RWPE2 (cell line): Measurements from ENCODE around the gene KLHL6.

Experiments
- ATAC-seq: fragments of 200-7000 bp; cut with Tn5 transposase; 3 replicates; pipeline ENCODE4 v1.9.1; 2021; ENCODE audit warnings: low read depth
- DNase-seq: peaks from one replicate; pipeline ENCODE4 v3.0.0-alpha.2; 2020; ENCODE audit warnings: low spot score
- H3K27ac ChIP-seq: fragments of 450-650 bp; 2 replicates; pipeline ENCODE4 v1.5.1; 2017; ENCODE audit warnings: mild to moderate bottlenecking; ENCODE audit not compliant: poor library complexity, severe bottlenecking
- H3K27me3 ChIP-seq: fragments of 250-450 bp; sonication (Bioruptor Pico); 2 replicates; pipeline ENCODE4 v1.5.1; 2021; ENCODE audit warnings: mild to moderate bottlenecking, moderate library complexity; ENCODE audit not compliant: insufficient read depth, poor library complexity, severe bottlenecking
- H3K36me3 ChIP-seq: fragments of 250-450 bp; sonication (Bioruptor Pico); 2 replicates; pipeline ENCODE4 v1.5.1; 2020; ENCODE audit warnings: low read depth, mild to moderate bottlenecking, moderate library complexity
- H3K4me1 ChIP-seq: fragments of 250-450 bp; sonication (Bioruptor Pico); 2 replicates; pipeline ENCODE4 v1.5.1; 2021; ENCODE audit warnings: mild to moderate bottlenecking, moderate library complexity; ENCODE audit not compliant: insufficient read depth, poor library complexity, severe bottlenecking
- H3K4me3 ChIP-seq: fragments of 250-450 bp; sonication (Bioruptor Pico); 2 replicates; pipeline ENCODE4 v1.5.1; 2021; ENCODE audit warnings: mild to moderate bottlenecking, moderate library complexity; ENCODE audit not compliant: severe bottlenecking
- H3K9me3 ChIP-seq: fragments of 250-450 bp; sonication (Bioruptor Pico); 2 replicates; pipeline ENCODE4 v1.5.1; 2021; ENCODE audit warnings: mild to moderate bottlenecking, moderate library complexity; ENCODE audit not compliant: severe bottlenecking
- CTCF ChIP-seq: fragments of 450-650 bp; IDR thresholded peaks from one replicate; pipeline ENCODE4 v1.5.1; 2017; ENCODE audit warnings: mild to moderate bottlenecking, moderate library complexity; ENCODE audit not compliant: poor library complexity, severe bottlenecking

Gene KLHL6

GRCh38 chr3:183546625-183547024, 8.9 kb downstream of the KLHL6 start:
- Histone ChIP-seq H3K9me3 (no peaks in the 10 kb centered on the region), H3K4me3 (no peak overlapping the region), H3K27ac (no peak overlapping the region), H3K27me3 (no peaks in the 10 kb centered on the region), H3K4me1 (peaks cover 7% of the 10 kb centered on the region), H3K36me3 (no peaks in the 10 kb centered on the region)
- DNase-seq: no peak
- no peak for TF ChIP-seq CTCF
- no peak for ATAC-seq

GRCh38 chr3:183545708-183546107, 9.8 kb downstream of the KLHL6 start:
- H3K36me3 ChIP-seq: no peaks in the 10 kb centered on the region
- no peak for DNase-seq
- peaks cover 7% of the 10 kb centered on the region for H3K4me1 ChIP-seq
- H3K27ac ChIP-seq: no peak overlapping the region
- no peak for ATAC-seq
- no peak for TF ChIP-seq CTCF
- H3K4me3 ChIP-seq: no peak overlapping the region
- no peaks in the 10 kb centered on the region for H3K9me3 ChIP-seq
- H3K27me3 ChIP-seq: no peaks in the 10 kb centered on the region

GRCh38 chr3:183542355-183542754, 13.2 kb downstream of the KLHL6 start:
- ATAC-seq (no peak), DNase-seq (no peak)
- Histone ChIP-seq H3K9me3 (no peaks in the 10 kb centered on the region), H3K4me3 (no peak overlapping the region), H3K27me3 (no peaks in the 10 kb centered on the region), H3K27ac (no peak overlapping the region), H3K4me1 (no peaks in the 10 kb centered on the region), H3K36me3 (no peaks in the 10 kb centered on the region)
- no peak for TF ChIP-seq CTCF

- H3K4me3 ChIP-seq: no peak overlapping the region
- TF ChIP-seq CTCF: no peak
- H3K27ac ChIP-seq: no peak overlapping the region
- H3K9me3 ChIP-seq: no peaks in the 10 kb centered on the region
- DNase-seq: no peak
- H3K36me3 ChIP-seq: no peaks in the 10 kb centered on the region
- H3K4me1 ChIP-seq: no peaks in the 10 kb centered on the region
- H3K27me3 ChIP-seq: no peaks in the 10 kb centered on the region
- ATAC-seq: no peak
Measured at GRCh38 chr3:183541738-183542137, 13.8 kb downstream of the KLHL6 start.

GRCh38 chr3:183541235-183541655, 14.3 kb downstream of the KLHL6 start:
- H3K27ac ChIP-seq: no peak overlapping the region
- ATAC-seq (no peak), DNase-seq (no peak)
- TF ChIP-seq CTCF: no peak
- no peaks in the 10 kb centered on the region for H3K4me1 ChIP-seq
- H3K9me3 ChIP-seq: no peaks in the 10 kb centered on the region
- H3K4me3 ChIP-seq: no peak overlapping the region
- H3K27me3 ChIP-seq: no peaks in the 10 kb centered on the region
- H3K36me3 ChIP-seq: no peaks in the 10 kb centered on the region
